Measurements from ENCODE around the gene TMEM86B. TPM values are rescaled to one million over a fixed set of nuclear protein-coding genes. Genes with fewer than 3 reads are reported as not detected.

Gene TMEM86B
- total and polyA plus RNA-seq, 2 experiments from 2014 or later, result 1.1 to 3.2 TPM

DNA sequence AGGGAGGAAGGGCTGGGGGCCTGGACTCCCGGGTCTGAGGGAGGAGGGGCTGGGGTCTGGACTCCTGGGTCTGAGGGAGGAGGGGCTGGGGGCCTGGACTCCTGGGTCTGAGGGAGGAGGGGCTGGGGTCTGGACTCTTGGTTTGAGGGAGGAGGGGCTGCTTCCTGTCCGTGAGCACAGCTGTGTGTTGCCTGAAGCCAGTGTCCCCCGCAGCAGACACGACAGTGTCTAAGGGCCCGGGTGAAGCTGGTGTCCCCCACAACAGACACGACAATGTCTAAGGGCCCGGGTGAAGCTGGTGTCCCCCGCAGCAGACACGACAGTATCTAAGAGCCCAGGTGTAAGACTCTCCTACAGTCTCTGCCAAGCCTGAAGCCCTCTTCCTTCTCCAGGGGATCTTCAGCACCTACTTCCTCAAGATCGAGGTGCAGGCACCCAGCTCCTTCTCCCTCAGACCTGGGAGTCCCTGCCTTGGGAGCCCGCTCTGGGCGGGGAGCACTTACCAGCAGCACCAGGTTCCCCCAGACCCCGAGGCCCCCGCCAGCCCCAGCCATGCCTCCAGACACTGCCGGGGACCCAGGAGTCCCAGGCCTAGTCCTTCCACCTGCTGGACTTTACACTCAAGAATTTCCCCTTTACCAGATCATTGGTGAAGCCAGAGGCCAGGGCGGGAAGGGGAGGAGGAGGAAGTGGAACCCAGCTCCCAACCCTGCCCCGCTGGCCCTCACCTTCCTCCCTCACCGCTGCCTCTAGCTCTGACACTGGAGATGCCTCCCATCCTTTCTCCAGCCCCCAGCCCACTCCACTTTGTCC, 19.5 kb downstream of the TMEM86B start, which contains the start of gene PTPRH:
Gene PTPRH (minus strand): TSS at position 622 of the 813 bp plus-strand sequence. CDS start 68 bp downstream, at position 554.
- no peak within 1 kb of the TSS for H2AFZ ChIP-seq
- Mint-ChIP-seq H3K4me1 (peaks cover 10% of the 10 kb centered on the region), H3K4me3 (no peak within 1 kb of the TSS), H3K9me3 (peaks cover 27% of the 10 kb centered on the region), H3K36me3 (ENCODE audit: low read depth) (peaks cover 6% of the 10 kb centered on the region), H3K27ac (no peak within 1 kb of the TSS), H3K27me3 (ENCODE audit: insufficient read depth, low read depth, poor library complexity) (peaks cover 13% of the 10 kb centered on the region)
- H3K4me1 ChIP-seq (ENCODE audit: insufficient read depth), result no peaks in the 10 kb centered on the region
- no peaks in the 10 kb centered on the region for H3K36me3 ChIP-seq (ENCODE audit: insufficient read depth)
- no peak within 1 kb of the TSS for H3K4me3 ChIP-seq
- H3K27ac ChIP-seq (ENCODE audit: low read depth), result no peak within 1 kb of the TSS
- no peak for DNase-seq (ENCODE audit: low spot score)
- H3K9me2 ChIP-seq (ENCODE audit: insufficient read depth), result no peaks in the 10 kb centered on the region
- TF ChIP-seq ZNF331 (CRISPR knock-in tag; IDR thresholded peaks at IDR 0.05; ENCODE audit: low read depth) (no peak), ETS1 (IDR thresholded peaks at IDR 0.05) (no peak), JUNB (IDR thresholded peaks at IDR 0.05; ENCODE audit: unreplicated experiment) (no peak), CREB1 (CRISPR knock-in tag; IDR thresholded peaks at IDR 0.05; ENCODE audit: low read depth) (no peak), NANOG (IDR thresholded peaks at IDR 0.05; ENCODE audit: borderline replicate concordance) (no peak), ZNF114 (CRISPR knock-in tag; IDR thresholded peaks at IDR 0.05) (no peak), EZH2 (IDR thresholded peaks at IDR 0.05; ENCODE audit: low read depth, unreplicated experiment) (no peak), POLR2AphosphoS5 (IDR thresholded peaks at IDR 0.05; ENCODE audit: low read depth) (no peak), STAT1 (IDR thresholded peaks at IDR 0.05; ENCODE audit: unreplicated experiment) (no peak), EZH2phosphoT487 (IDR thresholded peaks at IDR 0.05; ENCODE audit: unreplicated experiment) (no peak)
- TF ChIP-seq, protein P1, sequence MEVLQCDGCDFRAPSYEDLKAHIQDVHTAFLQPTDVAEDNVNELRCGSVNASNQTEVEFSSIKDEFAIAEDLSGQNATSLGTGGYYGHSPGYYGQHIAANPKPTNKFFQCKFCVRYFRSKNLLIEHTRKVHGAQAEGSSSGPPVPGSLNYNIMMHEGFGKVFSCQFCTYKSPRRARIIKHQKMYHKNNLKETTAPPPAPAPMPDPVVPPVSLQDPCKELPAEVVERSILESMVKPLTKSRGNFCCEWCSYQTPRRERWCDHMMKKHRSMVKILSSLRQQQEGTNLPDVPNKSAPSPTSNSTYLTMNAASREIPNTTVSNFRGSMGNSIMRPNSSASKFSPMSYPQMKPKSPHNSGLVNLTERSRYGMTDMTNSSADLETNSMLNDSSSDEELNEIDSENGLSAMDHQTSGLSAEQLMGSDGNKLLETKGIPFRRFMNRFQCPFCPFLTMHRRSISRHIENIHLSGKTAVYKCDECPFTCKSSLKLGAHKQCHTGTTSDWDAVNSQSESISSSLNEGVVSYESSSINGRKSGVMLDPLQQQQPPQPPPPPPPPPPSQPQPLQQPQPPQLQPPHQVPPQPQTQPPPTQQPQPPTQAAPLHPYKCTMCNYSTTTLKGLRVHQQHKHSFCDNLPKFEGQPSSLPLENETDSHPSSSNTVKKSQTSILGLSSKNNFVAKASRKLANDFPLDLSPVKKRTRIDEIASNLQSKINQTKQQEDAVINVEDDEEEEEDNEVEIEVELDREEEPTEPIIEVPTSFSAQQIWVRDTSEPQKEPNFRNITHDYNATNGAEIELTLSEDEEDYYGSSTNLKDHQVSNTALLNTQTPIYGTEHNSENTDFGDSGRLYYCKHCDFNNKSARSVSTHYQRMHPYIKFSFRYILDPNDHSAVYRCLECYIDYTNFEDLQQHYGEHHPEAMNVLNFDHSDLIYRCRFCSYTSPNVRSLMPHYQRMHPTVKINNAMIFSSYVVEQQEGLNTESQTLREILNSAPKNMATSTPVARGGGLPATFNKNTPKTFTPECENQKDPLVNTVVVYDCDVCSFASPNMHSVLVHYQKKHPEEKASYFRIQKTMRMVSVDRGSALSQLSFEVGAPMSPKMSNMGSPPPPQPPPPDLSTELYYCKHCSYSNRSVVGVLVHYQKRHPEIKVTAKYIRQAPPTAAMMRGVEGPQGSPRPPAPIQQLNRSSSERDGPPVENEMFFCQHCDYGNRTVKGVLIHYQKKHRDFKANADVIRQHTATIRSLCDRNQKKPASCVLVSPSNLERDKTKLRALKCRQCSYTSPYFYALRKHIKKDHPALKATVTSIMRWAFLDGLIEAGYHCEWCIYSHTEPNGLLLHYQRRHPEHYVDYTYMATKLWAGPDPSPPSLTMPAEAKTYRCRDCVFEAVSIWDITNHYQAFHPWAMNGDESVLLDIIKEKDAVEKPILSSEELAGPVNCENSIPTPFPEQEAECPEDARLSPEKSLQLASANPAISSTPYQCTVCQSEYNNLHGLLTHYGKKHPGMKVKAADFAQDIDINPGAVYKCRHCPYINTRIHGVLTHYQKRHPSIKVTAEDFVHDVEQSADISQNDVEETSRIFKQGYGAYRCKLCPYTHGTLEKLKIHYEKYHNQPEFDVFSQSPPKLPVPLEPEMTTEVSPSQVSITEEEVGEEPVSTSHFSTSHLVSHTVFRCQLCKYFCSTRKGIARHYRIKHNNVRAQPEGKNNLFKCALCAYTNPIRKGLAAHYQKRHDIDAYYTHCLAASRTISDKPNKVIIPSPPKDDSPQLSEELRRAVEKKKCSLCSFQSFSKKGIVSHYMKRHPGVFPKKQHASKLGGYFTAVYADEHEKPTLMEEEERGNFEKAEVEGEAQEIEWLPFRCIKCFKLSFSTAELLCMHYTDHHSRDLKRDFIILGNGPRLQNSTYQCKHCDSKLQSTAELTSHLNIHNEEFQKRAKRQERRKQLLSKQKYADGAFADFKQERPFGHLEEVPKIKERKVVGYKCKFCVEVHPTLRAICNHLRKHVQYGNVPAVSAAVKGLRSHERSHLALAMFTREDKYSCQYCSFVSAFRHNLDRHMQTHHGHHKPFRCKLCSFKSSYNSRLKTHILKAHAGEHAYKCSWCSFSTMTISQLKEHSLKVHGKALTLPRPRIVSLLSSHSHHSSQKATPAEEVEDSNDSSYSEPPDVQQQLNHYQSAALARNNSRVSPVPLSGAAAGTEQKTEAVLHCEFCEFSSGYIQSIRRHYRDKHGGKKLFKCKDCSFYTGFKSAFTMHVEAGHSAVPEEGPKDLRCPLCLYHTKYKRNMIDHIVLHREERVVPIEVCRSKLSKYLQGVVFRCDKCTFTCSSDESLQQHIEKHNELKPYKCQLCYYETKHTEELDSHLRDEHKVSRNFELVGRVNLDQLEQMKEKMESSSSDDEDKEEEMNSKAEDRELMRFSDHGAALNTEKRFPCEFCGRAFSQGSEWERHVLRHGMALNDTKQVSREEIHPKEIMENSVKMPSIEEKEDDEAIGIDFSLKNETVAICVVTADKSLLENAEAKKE (CRISPR knock-in tag; IDR thresholded peaks at IDR 0.05), result no peak
- TF ChIP-seq, protein P2, sequence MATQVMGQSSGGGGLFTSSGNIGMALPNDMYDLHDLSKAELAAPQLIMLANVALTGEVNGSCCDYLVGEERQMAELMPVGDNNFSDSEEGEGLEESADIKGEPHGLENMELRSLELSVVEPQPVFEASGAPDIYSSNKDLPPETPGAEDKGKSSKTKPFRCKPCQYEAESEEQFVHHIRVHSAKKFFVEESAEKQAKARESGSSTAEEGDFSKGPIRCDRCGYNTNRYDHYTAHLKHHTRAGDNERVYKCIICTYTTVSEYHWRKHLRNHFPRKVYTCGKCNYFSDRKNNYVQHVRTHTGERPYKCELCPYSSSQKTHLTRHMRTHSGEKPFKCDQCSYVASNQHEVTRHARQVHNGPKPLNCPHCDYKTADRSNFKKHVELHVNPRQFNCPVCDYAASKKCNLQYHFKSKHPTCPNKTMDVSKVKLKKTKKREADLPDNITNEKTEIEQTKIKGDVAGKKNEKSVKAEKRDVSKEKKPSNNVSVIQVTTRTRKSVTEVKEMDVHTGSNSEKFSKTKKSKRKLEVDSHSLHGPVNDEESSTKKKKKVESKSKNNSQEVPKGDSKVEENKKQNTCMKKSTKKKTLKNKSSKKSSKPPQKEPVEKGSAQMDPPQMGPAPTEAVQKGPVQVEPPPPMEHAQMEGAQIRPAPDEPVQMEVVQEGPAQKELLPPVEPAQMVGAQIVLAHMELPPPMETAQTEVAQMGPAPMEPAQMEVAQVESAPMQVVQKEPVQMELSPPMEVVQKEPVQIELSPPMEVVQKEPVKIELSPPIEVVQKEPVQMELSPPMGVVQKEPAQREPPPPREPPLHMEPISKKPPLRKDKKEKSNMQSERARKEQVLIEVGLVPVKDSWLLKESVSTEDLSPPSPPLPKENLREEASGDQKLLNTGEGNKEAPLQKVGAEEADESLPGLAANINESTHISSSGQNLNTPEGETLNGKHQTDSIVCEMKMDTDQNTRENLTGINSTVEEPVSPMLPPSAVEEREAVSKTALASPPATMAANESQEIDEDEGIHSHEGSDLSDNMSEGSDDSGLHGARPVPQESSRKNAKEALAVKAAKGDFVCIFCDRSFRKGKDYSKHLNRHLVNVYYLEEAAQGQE (IDR thresholded peaks at IDR 0.05; ENCODE audit: unreplicated experiment), result no peak
- TF ChIP-seq, protein P3, sequence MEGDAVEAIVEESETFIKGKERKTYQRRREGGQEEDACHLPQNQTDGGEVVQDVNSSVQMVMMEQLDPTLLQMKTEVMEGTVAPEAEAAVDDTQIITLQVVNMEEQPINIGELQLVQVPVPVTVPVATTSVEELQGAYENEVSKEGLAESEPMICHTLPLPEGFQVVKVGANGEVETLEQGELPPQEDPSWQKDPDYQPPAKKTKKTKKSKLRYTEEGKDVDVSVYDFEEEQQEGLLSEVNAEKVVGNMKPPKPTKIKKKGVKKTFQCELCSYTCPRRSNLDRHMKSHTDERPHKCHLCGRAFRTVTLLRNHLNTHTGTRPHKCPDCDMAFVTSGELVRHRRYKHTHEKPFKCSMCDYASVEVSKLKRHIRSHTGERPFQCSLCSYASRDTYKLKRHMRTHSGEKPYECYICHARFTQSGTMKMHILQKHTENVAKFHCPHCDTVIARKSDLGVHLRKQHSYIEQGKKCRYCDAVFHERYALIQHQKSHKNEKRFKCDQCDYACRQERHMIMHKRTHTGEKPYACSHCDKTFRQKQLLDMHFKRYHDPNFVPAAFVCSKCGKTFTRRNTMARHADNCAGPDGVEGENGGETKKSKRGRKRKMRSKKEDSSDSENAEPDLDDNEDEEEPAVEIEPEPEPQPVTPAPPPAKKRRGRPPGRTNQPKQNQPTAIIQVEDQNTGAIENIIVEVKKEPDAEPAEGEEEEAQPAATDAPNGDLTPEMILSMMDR (conservative IDR thresholded peaks at IDR 0.05; ENCODE audit: low read depth in 2 of 2), result no peak
- H3K79me2 ChIP-seq (replicated peaks; ENCODE audit: insufficient read depth), result no peaks in the 10 kb centered on the region
- H4K20me1 ChIP-seq (replicated peaks; ENCODE audit: insufficient read depth), result no peaks in the 10 kb centered on the region
- H3K4me2 ChIP-seq, result no peak within 1 kb of the TSS
- H3F3A ChIP-seq (replicated peaks; ENCODE audit: low read depth), result no peaks in the 10 kb centered on the region
- H3K27me3 ChIP-seq (ENCODE audit: insufficient read depth), result no peaks in the 10 kb centered on the region
- ATAC-seq, result no peak

Data from GM23338 (cell line).